GM12892 (cell line): Measurements from ENCODE around the gene HSPA8.
"Not testable (repeated sequence)": the region's sequence is repeated elsewhere in the genome, so short reads cannot be mapped to it uniquely, and the experiment has no call there.

Experiments
- DNase-seq: peaks from one replicate; pipeline ENCODE4 v3.0.0; 2011; ENCODE audit not compliant: insufficient read length
- FAIRE-seq: peaks from 2 replicates; lab custom pipeline; 2011; peaks lifted over from hg19 to GRCh38; lab: Jason Lieb, UNC
- POLR2A ChIP-seq: IDR thresholded peaks from 2 replicates; pipeline ENCODE4 v1.6.1; 2011; ENCODE audit warnings: low read depth, low read length, control low read depth
- POLR2AphosphoS5 ChIP-seq: IDR thresholded peaks from 2 replicates; pipeline ENCODE4 v1.6.1; 2011; ENCODE audit warnings: low read depth, low read length, control low read depth
- TAF1 ChIP-seq: IDR thresholded peaks from 2 replicates; pipeline ENCODE4 v1.6.1; 2011; ENCODE audit warnings: low read depth, mild to moderate bottlenecking, control low read depth, low read length, borderline replicate concordance

Gene HSPA8

DNA sequence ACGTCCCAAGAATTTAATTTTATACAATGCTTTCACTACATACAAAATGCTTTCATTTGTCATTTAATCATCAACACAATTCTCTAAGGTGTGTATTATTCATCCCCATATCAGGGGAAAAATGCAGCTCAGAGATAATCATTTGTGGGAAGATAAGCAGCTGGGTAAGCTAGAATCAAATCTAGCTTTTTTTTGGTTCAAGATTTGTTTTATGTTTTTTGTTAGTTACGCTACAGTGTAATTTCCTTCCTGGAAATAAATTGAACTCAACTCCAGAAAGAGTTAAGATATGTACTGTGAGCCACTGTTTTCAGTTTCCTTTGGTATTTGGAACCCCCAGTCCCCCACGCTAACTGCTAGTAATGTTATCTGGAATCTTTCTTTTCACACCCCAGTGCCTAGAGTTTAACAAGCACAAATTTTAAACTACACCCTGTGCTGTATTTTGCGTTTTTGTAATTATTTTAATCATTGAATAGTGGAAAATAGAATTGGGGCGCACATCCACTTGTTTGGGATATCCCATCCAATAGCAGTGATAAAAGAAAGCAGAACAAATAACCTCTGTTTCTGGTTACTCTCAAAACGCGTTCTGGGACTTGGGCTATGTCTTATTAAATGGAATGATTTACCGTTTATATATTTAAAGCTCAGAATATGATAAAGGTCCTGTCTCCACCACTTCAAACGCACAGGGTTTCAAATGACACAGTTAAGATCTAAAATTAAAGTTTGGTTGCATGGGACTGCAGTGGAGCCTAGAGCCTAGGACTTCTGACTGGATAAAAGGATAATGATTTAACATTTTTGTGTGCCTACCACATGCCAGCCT lies 2.1 kb upstream of the HSPA8 start:
- no peak for TF ChIP-seq POLR2AphosphoS5
- no peak for FAIRE-seq
- no peak for DNase-seq

DNA sequence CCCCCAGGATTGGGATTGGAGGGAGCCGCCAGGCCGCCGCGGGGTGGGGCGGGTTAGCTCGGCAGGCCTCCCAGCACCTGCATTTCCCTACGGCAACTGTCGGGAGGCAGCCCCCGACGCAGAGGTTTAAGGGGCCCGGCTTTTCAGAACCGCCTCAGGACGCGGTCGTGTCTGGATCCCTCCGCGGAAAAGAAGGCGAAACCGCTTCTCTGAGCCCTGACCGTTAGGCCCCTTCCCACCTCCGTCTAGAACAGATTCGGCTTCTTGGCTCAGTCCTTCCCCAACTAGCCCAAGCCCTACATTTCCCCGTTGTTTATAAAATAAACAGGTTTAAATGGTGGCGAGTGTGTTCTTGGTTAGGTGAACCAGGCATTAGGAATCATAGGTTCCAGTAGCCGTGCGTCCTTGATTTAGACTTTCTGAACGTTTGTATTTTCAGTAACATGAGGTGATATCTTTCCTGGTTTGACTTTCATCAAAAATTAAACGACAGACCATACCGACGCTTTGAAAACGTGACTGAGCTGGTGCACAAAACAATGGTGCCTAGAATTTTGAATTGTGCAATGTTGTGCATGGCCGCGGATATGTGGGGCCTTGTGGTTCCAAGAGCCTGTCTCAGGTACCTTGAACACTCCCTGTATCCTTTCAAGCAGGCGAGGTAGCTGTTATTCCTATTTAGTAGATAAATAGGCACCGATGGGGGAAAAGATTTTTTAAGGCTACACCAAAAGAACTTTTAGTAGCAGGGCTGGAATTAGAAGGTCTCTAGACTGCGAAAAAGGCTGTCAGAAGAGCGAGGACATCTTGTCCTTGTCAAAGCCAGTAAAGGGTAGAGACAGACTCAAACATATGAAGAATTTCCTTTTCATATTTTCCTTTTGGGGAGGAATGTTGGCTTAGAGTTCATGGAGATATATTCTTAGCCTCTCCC lies 1.2 kb upstream of the HSPA8 start:
- TF ChIP-seq TAF1 (no peak; the same call in 1 of the 2 replicates), POLR2A (peak; percentile 64; the same call in 1 of the 2 replicates), POLR2AphosphoS5 (peak; percentile 72)
- peak; percentile 78 for FAIRE-seq
- DNase-seq: no peak

DNA sequence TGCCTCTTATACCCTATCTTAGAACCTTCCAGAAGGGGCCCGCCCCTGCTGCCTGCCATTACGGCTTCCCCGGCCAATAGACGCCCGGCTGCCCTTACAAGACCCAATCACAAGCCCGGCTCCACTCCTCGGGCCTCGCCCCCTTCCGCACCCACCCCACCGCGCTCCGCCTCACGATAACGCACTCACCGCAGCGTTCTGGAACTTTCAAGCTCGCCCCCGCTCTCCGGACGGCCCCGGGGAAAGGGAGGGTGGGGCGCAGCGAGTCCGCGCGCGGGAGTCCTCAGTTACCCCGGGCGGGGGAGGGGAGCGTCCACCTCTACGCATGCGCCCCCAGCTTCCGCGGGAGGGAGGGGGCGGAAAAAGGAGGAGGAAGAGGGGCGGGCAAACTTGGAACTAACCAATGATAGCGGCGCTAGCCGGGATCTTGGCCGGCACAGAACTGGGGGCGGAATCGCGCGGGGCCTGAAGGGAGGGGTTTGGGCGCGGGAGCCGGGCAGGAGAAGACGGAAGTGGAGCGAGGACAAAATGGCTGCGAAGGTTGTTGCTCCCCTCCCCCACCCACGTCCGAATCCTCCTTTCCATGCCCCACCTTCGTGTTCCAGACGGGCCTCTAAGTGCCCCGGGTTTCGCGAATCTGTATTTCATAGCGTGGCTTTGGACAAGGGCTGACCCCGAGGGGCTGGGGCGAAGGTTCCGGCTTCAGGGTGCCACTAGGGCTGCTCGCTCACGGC lies 389 bp upstream of the HSPA8 start:
- FAIRE-seq: peak; percentile 95
- DNase-seq: peak; percentile 83
- no peak for TF ChIP-seq POLR2AphosphoS5
- no peak for TF ChIP-seq POLR2A
- TF ChIP-seq TAF1: peak; percentile 68; the same call in 1 of the 2 replicates

DNA sequence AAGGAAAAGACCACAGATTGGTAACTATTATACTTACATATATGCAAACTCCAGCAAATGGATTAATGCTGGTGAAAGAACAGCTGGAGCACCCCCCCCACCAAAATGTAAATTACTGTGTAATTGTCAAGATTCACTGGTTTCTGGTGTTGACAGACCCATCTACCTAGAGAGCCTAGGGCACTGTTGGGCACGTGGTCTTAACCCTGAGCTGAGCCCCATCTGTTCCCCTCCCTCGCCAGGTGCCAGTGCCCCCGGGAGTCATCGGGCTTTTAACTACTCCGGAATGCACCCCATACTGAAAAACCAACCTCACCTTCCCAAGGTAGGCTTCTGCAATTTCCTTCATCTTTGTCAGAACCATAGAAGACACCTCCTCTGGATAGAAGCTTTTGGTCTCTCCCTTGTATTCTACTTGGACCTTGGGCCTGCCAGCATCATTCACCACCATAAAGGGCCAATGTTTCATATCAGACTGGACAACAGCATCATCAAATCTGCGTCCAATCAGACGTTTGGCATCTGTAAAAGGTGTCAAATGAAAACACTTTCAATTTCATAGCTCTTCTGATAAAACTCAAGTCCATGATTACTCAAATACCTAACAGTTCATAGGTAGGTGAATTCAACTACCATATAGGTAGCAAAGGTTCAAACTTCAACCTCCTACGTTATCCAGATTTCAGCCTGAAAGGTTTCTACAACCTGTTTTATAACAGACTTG lies 1.5 kb downstream of the HSPA8 start:
- peak; percentile 40 for FAIRE-seq
- no peak for TF ChIP-seq TAF1
- TF ChIP-seq POLR2AphosphoS5: peak; percentile 56
- TF ChIP-seq POLR2A: peak; percentile 22; the same call in 1 of the 2 replicates
- DNase-seq: no peak

DNA sequence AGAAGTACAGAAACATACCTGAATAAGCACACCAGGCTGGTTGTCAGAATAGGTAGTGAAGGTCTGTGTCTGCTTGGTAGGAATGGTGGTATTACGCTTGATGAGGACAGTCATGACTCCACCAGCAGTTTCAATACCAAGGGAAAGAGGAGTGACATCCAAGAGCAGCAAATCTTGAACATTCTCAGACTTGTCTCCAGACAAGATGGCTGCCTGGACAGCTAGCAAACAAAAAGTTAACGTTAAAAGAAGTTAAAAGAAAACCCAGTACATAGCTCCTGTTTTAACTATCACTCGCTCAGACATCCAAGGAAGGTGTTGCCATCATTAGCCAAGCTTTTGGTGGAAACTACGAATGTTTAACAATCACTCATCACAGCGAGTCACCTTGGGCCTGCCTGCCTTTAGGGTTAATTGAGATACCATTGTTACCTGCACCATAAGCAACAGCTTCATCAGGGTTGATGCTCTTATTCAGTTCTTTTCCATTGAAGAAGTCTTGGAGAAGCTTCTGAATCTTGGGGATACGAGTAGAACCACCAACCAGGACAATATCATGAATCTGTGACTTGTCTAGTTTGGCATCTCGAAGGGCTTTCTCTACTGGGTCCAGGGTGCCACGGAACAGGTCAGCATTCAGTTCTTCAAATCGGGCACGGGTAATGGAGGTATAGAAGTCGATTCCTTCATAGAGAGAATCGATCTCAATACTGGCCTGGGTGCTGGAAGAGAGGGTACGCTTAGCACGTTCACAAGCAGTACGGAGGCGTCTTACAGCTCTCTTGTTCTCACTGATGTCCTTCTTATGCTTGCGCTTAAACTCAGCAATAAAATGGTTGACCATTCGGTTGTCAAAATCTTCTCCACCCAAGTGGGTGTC lies 2.7 kb downstream of the HSPA8 start:
- FAIRE-seq: peak; percentile 65
- DNase-seq: not testable (repeated sequence)

DNA sequence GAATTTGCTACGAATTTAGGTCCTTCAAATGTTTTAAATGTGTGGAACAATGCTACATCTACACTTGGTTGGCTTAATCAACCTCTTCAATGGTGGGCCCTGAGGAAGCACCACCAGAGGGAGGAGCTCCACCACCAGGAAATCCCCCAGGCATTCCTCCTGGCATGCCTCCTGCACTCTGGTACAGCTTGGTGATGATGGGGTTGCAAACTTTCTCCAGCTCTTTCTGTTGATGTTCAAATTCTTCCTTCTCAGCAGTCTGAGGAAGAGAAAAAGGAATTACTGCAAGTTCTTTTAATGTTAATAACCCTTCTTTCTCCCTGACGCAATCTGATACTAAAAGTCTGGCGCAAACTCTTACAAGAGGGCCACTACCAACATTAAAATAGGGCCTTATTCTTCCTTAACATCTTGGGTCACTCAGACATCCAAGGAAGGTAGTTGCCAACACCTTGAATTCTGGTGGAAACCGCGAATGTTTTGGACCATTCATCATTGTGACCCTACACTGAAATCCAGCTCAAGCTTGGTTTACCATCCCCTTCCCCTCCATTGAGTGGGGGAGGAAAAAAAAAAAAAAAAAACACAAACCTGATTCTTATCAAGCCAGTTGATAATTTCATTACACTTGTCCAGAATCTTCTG lies 4.2 kb downstream of the HSPA8 start:
- no peak for TF ChIP-seq POLR2AphosphoS5
- no peak; the same call in 1 of the 2 replicates for TF ChIP-seq POLR2A
- TF ChIP-seq TAF1: no peak
- DNase-seq: no peak

DNA sequence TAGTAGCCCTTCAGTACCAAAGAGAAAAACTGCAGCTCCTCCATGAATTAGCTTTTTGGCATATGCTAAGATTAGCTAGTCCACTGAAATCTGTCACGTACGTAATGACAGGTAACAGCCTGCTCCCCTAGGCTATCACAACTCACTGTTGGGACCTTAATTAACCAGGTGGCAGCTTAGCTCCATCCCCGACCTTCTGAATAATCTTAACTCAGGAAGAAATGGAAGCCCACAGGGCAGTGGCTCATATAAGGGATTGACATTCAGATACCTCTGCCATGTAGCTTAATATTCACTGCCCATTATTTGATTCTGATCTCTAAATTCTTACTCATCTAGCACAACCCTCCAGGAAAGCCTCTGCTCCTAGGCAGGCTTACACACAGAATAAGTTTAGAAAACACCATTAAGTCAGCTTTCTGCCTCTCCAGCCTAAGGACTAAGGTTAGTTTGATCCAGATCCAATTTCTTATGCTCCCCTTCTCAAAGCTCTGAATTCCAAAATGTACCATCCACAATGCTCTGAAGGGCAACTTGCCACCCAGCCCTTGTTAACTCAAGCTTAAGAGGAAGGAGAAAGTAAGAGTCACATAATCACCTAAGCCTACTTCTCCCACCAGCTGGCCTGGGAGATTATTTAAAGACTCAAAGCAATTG lies 5.0 kb downstream of the HSPA8 start:
- TF ChIP-seq POLR2A (peak; percentile 70), POLR2AphosphoS5 (no peak)
- no peak for FAIRE-seq
- no peak for DNase-seq

More for the DNA sequence above, 4.2 kb downstream of the HSPA8 start:
- no peak for FAIRE-seq

DNA sequence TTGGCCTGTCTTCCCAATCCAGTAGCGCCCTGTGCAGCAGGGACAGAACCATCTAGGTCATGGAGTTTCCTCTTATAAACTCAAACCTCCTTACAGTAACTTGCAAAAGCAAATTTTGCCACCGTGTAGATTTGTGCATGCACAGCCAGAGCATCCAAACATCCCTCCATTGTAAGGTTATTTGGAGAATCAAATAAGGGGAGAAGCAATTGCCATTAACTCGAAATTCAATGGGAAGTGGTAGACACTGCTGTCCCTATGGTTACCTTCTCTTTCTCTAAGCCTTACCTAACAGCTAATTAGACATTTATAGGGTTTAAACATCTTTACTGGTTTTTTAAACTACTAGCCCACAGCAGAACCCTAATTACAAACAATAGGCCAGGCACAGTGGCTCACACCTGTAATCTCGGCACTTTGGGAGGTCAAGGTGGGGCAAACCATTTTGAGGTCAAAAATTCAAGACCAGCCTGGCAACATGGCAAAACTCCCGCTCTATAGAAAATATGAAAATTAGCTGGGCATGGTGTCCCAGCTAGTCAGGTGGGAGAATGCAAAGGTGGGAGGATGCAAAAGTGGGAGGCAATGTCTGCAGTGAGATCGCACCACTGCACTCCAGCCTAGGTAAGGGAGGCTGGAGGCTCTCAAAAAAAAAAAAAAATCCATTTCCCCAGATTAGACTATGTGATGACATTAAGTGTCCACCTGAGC lies 6.6 kb downstream of the HSPA8 start:
- peak; percentile 52; the same call in 1 of the 2 replicates for TF ChIP-seq POLR2AphosphoS5
- no peak for TF ChIP-seq TAF1
- TF ChIP-seq POLR2A: no peak
- FAIRE-seq (no peak), DNase-seq (no peak)
